Measurements from ENCODE around the gene RAP2B.

RAP2B gene

GRCh38 chr3:153160451-153161137, 1.4 kb upstream of the RAP2B start:
- peak; percentile 83 for DNase-seq (ENCODE audit: low spot score)

- peak; percentile 97 for DNase-seq (ENCODE audit: low spot score)
These were observed 800 bp upstream of the RAP2B start for GRCh38 chr3:153161138-153161713.

GRCh38 chr3:153162513-153163392, 727 bp downstream of the RAP2B start:
- DNase-seq (ENCODE audit: low spot score) = peak; percentile 37

GRCh38 chr3:153163393-153163724, 1.3 kb downstream of the RAP2B start:
- DNase-seq (ENCODE audit: low spot score) = no peak

- no peak for DNase-seq (ENCODE audit: low spot score)
These were observed 1.9 kb downstream of the RAP2B start for GRCh38 chr3:153163756-153164550.

- no peak for DNase-seq (ENCODE audit: low spot score)
These were observed 3.2 kb downstream of the RAP2B start for GRCh38 chr3:153165261-153165681.

- DNase-seq (ENCODE audit: low spot score) = no peak
These were observed 4.2 kb downstream of the RAP2B start for GRCh38 chr3:153166206-153166605.

GRCh38 chr3:153166796-153167195, 4.8 kb downstream of the RAP2B start:
- no peak for DNase-seq (ENCODE audit: low spot score)

GRCh38 chr3:153169793-153170383, 7.9 kb downstream of the RAP2B start:
- DNase-seq (ENCODE audit: low spot score) = no peak

- DNase-seq (ENCODE audit: low spot score) = no peak
These were observed 9.2 kb downstream of the RAP2B start for GRCh38 chr3:153171256-153171655.

GRCh38 chr3:153171918-153172317, 9.9 kb downstream of the RAP2B start:
- DNase-seq (ENCODE audit: low spot score) = no peak

GRCh38 chr3:153172796-153173757, 11.1 kb downstream of the RAP2B start:
- no peak for DNase-seq (ENCODE audit: low spot score)

GRCh38 chr3:153173758-153174516, 11.9 kb downstream of the RAP2B start:
- DNase-seq (ENCODE audit: low spot score) = no peak

GRCh38 chr3:153176197-153176596, 14.2 kb downstream of the RAP2B start:
- no peak for DNase-seq (ENCODE audit: low spot score)

GRCh38 chr3:153180860-153181372, 18.9 kb downstream of the RAP2B start:
- DNase-seq (ENCODE audit: low spot score) = no peak

- no peak for DNase-seq (ENCODE audit: low spot score)
These were observed 20.7 kb downstream of the RAP2B start for GRCh38 chr3:153182501-153183293.

- no peak for DNase-seq (ENCODE audit: low spot score)
These were observed 28.9 kb downstream of the RAP2B start for GRCh38 chr3:153190923-153191322.

- no peak for DNase-seq (ENCODE audit: low spot score)
These were observed 30.3 kb downstream of the RAP2B start for GRCh38 chr3:153192327-153192726.

Measured in germinal center (tissue), 1 donor.